Measurements from ENCODE around the gene GRIK4. TPM values are rescaled to one million over a fixed set of nuclear protein-coding genes. Genes with fewer than 3 reads are reported as not detected.

Gene GRIK4
- total RNA-seq, 2 experiments from 2014 or later, result not detected

DNA sequence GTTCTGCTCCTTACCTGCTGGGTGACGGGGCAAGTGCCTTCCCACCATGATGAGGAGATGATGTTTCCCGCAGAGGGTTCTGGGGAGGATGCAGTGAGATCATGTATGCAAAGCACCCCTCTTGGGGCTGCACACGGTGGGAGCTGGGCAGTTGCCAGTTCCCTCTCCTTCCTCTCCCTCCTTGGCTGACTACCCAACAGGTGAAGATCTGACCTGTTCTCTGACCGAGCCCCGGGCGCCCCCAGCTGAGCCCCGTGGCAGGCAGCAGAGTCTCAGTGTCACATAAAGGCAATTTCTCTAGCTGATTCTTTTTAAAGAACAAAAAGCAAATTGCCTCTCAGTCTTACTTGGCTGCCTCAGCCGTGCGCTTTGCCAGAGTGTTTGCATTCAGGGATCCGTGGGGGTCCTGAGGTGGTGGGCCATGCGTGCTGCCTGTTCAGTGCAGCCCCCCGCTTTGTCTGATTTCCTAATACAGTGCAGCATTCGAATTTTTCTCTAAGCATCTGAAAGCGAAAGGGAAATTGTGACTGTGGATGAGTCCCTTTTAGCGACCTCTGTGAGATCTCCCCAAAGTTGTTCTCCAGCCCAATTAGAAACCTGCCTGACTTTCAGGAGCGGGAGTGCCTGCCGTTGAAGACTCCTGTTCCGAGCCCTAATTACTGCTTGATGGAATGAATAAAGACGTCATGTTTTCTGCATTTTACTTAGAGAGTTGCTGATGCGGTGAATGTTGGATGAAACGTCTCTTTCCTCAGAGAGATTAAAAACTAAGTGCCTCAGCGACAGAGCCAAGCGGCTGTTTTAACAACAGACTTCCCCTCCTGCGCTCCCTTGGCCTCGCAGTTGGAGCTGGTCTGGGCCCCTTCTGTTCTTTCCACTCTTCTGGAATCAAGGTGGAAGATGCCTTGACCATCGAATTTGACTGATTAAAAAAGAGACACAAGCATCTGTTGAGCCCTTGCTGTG is 86.0 kb downstream of the GRIK4 start:
- H3K27me3 Mint-ChIP-seq, result peaks cover 11% of the 10 kb centered on the region
- H3K9me3 Mint-ChIP-seq, result no peaks in the 10 kb centered on the region
- TF ChIP-seq, protein P1, sequence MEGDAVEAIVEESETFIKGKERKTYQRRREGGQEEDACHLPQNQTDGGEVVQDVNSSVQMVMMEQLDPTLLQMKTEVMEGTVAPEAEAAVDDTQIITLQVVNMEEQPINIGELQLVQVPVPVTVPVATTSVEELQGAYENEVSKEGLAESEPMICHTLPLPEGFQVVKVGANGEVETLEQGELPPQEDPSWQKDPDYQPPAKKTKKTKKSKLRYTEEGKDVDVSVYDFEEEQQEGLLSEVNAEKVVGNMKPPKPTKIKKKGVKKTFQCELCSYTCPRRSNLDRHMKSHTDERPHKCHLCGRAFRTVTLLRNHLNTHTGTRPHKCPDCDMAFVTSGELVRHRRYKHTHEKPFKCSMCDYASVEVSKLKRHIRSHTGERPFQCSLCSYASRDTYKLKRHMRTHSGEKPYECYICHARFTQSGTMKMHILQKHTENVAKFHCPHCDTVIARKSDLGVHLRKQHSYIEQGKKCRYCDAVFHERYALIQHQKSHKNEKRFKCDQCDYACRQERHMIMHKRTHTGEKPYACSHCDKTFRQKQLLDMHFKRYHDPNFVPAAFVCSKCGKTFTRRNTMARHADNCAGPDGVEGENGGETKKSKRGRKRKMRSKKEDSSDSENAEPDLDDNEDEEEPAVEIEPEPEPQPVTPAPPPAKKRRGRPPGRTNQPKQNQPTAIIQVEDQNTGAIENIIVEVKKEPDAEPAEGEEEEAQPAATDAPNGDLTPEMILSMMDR (IDR thresholded peaks at IDR 0.05), result no peak
- DNase-seq (no peak), ATAC-seq (no peak)
- CTCF ChIA-PET, result no interaction called here
- no peaks in the 10 kb centered on the region for H3K4me1 Mint-ChIP-seq (ENCODE audit: low read depth)
- POLR2A ChIA-PET, result no interaction called here
- H3K36me3 Mint-ChIP-seq (ENCODE audit: low read depth), result no peaks in the 10 kb centered on the region
- H3K4me3 Mint-ChIP-seq, result no peak overlapping the region
- H3K27ac Mint-ChIP-seq, result no peak overlapping the region
- intact Hi-C loops (cut with micrococcal nuclease), result no loop called here

- TF ChIP-seq, protein P1 (IDR thresholded peaks at IDR 0.05), result no peak
- ChIA-PET CTCF (no interaction called here), POLR2A (no interaction called here)
- Mint-ChIP-seq H3K9me3 (no peaks in the 10 kb centered on the region), H3K4me3 (no peak overlapping the region), H3K27me3 (peaks cover 4% of the 10 kb centered on the region), H3K36me3 (ENCODE audit: low read depth) (no peaks in the 10 kb centered on the region), H3K4me1 (ENCODE audit: low read depth) (no peaks in the 10 kb centered on the region), H3K27ac (no peak overlapping the region)
- intact Hi-C loops (cut with micrococcal nuclease), result no loop called here
- no peak for DNase-seq
- ATAC-seq, result no peak
These were observed 87.1 kb downstream of the GRIK4 start for GRCh38 chr11:120598517-120599257.

DNA sequence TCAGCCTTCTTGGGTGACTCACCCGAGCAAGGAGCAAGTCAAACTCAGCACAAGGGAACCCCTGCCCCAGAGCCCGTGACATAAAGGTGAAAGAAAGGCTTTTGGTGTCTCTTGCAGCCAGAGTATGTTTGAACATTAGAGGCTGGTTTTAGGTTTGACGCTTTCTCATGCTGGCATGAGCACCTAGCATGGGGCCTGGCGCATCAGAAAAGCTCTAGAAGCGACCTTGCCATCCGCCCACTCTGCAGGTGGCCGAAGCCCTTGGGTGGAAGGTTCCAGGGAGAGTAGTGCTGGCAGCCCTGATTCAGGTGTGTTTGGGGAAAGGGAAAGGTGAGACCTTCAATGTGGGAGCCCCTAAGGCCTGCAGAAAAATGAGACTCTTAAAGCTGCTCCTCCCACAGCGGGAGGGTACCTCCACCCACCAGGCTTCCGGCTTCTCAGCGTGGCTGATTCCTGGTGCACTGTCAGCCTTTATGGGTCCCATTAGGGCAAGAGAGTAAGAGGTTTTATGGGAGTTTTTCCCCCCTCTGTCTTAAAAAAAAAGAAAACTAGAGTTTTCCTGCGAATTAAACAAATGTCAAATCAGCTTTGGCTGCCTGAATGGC is 88.4 kb downstream of the GRIK4 start:
- Mint-ChIP-seq H3K9me3 (no peaks in the 10 kb centered on the region), H3K36me3 (ENCODE audit: low read depth) (no peaks in the 10 kb centered on the region), H3K4me3 (no peak overlapping the region), H3K27ac (no peak overlapping the region), H3K27me3 (peaks cover 4% of the 10 kb centered on the region), H3K4me1 (ENCODE audit: low read depth) (no peaks in the 10 kb centered on the region)
- intact Hi-C loops (cut with micrococcal nuclease), result no loop called here
- ATAC-seq (no peak), DNase-seq (no peak)
- CTCF ChIA-PET, result no interaction called here
- TF ChIP-seq, protein P1 (IDR thresholded peaks at IDR 0.05), result no peak
- POLR2A ChIA-PET, result no interaction called here

GRCh38 chr11:120601536-120601935 is 90.0 kb downstream of the GRIK4 start:
- intact Hi-C loops (cut with micrococcal nuclease), result no loop called here
- no peaks in the 10 kb centered on the region for H3K27me3 Mint-ChIP-seq
- POLR2A ChIA-PET, result no interaction called here
- ATAC-seq (no peak), DNase-seq (no peak)
- H3K4me3 Mint-ChIP-seq, result no peak overlapping the region
- no peaks in the 10 kb centered on the region for H3K9me3 Mint-ChIP-seq
- H3K4me1 Mint-ChIP-seq (ENCODE audit: low read depth), result no peaks in the 10 kb centered on the region
- CTCF ChIA-PET, result no interaction called here
- H3K27ac Mint-ChIP-seq, result no peak overlapping the region
- TF ChIP-seq, protein P1 (IDR thresholded peaks at IDR 0.05), result no peak
- H3K36me3 Mint-ChIP-seq (ENCODE audit: low read depth), result no peaks in the 10 kb centered on the region
